ENCODE data around the gene JUP.

Gene JUP

GRCh38 chr17:41766135-41766534 is 20.4 kb downstream of the JUP start:
- Histone ChIP-seq H3K4me3 (ENCODE audit: low read length) (no peak overlapping the region), H3K9me3 (ENCODE audit: control insufficient read depth, low read depth, low read length) (no peaks in the 10 kb centered on the region), H3K9ac (ENCODE audit: low read length) (no peak overlapping the region), H3K27me3 (ENCODE audit: control insufficient read depth, insufficient read depth, low read length) (no peaks in the 10 kb centered on the region), H3K27ac (ENCODE audit: low read length) (no peak overlapping the region), H3K4me1 (ENCODE audit: control insufficient read depth, low read depth, low read length) (no peaks in the 10 kb centered on the region), H3K36me3 (ENCODE audit: control insufficient read depth, low read depth, low read length) (peaks cover 79% of the 10 kb centered on the region)

GRCh38 chr17:41763327-41763726 is 23.2 kb downstream of the JUP start:
- no peak overlapping the region for H3K9ac ChIP-seq (ENCODE audit: low read length)
- H3K36me3 ChIP-seq (ENCODE audit: control insufficient read depth, low read depth, low read length), result peaks cover 65% of the 10 kb centered on the region
- no peaks in the 10 kb centered on the region for H3K4me1 ChIP-seq (ENCODE audit: control insufficient read depth, low read depth, low read length)

DNA sequence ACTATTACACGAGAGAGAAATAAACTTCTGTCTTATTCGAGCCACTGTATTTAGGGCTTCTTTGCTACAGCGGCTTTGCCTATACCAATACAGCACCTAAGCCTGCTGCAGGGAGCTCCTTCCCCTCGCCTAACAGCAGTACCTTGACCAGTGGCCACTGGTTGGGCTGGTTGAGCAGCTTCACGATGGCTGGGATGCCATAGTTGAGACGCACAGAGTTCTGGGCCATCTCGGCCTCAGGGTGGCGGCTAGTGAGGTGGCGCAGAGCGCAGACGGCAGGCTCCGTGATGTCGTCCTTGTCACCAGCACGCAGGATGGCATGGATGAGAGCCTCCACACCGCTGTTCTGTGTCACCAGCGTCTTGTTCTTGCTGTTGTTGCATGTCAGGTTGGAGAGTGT is 23.7 kb downstream of the JUP start:
- Histone ChIP-seq H3K27ac (ENCODE audit: low read length) (no peak overlapping the region), H3K4me1 (ENCODE audit: control insufficient read depth, low read depth, low read length) (no peaks in the 10 kb centered on the region), H3K36me3 (ENCODE audit: control insufficient read depth, low read depth, low read length) (peaks cover 67% of the 10 kb centered on the region), H3K9ac (ENCODE audit: low read length) (no peak overlapping the region), H3K9me3 (ENCODE audit: control insufficient read depth, low read depth, low read length) (no peaks in the 10 kb centered on the region), H3K27me3 (ENCODE audit: control insufficient read depth, insufficient read depth, low read length) (no peaks in the 10 kb centered on the region), H3K4me3 (ENCODE audit: low read length) (no peak overlapping the region)

More at GRCh38 chr17:41763327-41763726, 23.2 kb downstream of the JUP start:
- Histone ChIP-seq H3K27ac (ENCODE audit: low read length) (no peak overlapping the region), H3K27me3 (ENCODE audit: control insufficient read depth, insufficient read depth, low read length) (no peaks in the 10 kb centered on the region), H3K4me3 (ENCODE audit: low read length) (no peak overlapping the region), H3K9me3 (ENCODE audit: control insufficient read depth, low read depth, low read length) (no peaks in the 10 kb centered on the region)

DNA sequence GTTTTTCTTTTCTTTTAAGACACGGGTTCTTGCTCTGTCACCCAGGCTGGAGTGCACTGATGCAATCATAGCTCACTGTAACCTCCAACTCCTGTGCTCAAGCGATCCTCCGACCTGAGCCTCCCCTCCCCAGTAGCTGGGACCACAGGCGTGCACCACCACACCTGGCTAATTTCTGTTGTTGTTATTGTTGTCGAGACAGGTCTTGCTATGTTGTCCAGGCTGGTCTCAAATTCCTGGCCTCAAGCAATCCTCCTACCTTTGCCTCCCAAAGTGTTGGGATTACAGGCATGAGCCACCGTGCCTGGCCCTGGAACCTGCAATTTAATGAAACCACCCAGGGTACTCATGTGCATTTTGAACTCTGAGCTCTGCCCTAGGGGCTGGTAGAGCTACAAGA is 24.1 kb downstream of the JUP start:
- H3K36me3 ChIP-seq (ENCODE audit: control insufficient read depth, low read depth, low read length), result peaks cover 67% of the 10 kb centered on the region
- H3K4me1 ChIP-seq (ENCODE audit: control insufficient read depth, low read depth, low read length), result no peaks in the 10 kb centered on the region
- H3K27me3 ChIP-seq (ENCODE audit: control insufficient read depth, insufficient read depth, low read length), result no peaks in the 10 kb centered on the region
- H3K9ac ChIP-seq (ENCODE audit: low read length), result no peak overlapping the region
- H3K4me3 ChIP-seq (ENCODE audit: low read length), result no peak overlapping the region
- no peak overlapping the region for H3K27ac ChIP-seq (ENCODE audit: low read length)
- H3K9me3 ChIP-seq (ENCODE audit: control insufficient read depth, low read depth, low read length), result no peaks in the 10 kb centered on the region

GRCh38 chr17:41760878-41761277 is 25.6 kb downstream of the JUP start:
- Histone ChIP-seq H3K9ac (ENCODE audit: low read length) (no peak overlapping the region), H3K9me3 (ENCODE audit: control insufficient read depth, low read depth, low read length) (no peaks in the 10 kb centered on the region), H3K27me3 (ENCODE audit: control insufficient read depth, insufficient read depth, low read length) (no peaks in the 10 kb centered on the region), H3K4me3 (ENCODE audit: low read length) (no peak overlapping the region), H3K36me3 (ENCODE audit: control insufficient read depth, low read depth, low read length) (peaks cover 67% of the 10 kb centered on the region), H3K4me1 (ENCODE audit: control insufficient read depth, low read depth, low read length) (no peaks in the 10 kb centered on the region), H3K27ac (ENCODE audit: low read length) (no peak overlapping the region)

- Histone ChIP-seq H3K4me3 (ENCODE audit: low read length) (no peak overlapping the region), H3K4me1 (ENCODE audit: control insufficient read depth, low read depth, low read length) (no peaks in the 10 kb centered on the region), H3K27ac (ENCODE audit: low read length) (no peak overlapping the region), H3K36me3 (ENCODE audit: control insufficient read depth, low read depth, low read length) (peaks cover 61% of the 10 kb centered on the region), H3K9me3 (ENCODE audit: control insufficient read depth, low read depth, low read length) (no peaks in the 10 kb centered on the region), H3K27me3 (ENCODE audit: control insufficient read depth, insufficient read depth, low read length) (no peaks in the 10 kb centered on the region), H3K9ac (ENCODE audit: low read length) (no peak overlapping the region)
Observed at GRCh38 chr17:41758601-41759000, 27.9 kb downstream of the JUP start.

DNA sequence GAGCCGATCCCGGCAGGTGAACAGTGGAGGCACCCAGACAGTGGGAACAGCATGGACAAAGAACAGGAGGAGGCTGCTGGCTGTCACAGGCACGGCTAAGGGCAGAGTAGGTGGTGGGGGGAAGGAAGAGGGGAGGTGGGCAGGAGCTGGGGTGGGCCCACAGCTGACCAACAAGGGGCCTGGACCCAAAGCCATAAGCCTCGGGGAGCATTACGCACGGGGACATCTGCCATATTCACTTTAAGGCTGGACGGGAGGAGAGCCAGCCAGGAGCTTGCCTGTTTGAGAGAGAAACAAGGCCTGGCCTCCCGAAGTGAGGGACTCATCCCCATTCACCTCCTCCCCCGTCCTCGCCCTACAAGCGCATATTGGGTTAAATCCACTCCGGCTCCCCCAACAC is 32.4 kb downstream of the JUP start:
- Histone ChIP-seq H3K4me1 (ENCODE audit: control insufficient read depth, low read depth, low read length) (no peaks in the 10 kb centered on the region), H3K4me3 (ENCODE audit: low read length) (no peak overlapping the region), H3K9ac (ENCODE audit: low read length) (no peak overlapping the region), H3K27me3 (ENCODE audit: control insufficient read depth, insufficient read depth, low read length) (no peaks in the 10 kb centered on the region), H3K36me3 (ENCODE audit: control insufficient read depth, low read depth, low read length) (peaks cover 36% of the 10 kb centered on the region), H3K9me3 (ENCODE audit: control insufficient read depth, low read depth, low read length) (no peaks in the 10 kb centered on the region), H3K27ac (ENCODE audit: low read length) (no peak overlapping the region)

DNA sequence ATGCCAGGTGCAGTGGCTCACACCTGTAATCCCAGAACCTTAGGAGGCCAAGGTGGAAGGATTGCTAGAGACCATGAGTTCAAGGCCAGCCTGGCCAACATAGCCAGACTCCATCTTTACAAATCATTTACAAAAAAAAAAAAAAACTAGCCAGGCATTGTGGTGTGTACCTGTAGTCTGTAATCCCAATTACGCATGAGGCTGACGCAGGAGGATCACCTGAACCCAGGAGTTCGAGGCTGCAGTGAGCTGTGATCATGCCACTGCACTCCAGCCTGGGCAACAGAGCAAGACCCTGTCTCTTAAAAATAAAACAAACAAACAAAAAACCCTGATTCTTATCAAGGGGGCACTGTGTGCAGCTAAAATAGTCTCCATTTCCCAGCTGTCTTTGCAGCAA is 35.2 kb downstream of the JUP start:
- H3K27me3 ChIP-seq (ENCODE audit: control insufficient read depth, insufficient read depth, low read length), result no peaks in the 10 kb centered on the region
- H3K27ac ChIP-seq (ENCODE audit: low read length), result no peak overlapping the region
- no peaks in the 10 kb centered on the region for H3K4me1 ChIP-seq (ENCODE audit: control insufficient read depth, low read depth, low read length)
- H3K36me3 ChIP-seq (ENCODE audit: control insufficient read depth, low read depth, low read length), result peaks cover 17% of the 10 kb centered on the region
- H3K9ac ChIP-seq (ENCODE audit: low read length), result no peak overlapping the region
- no peaks in the 10 kb centered on the region for H3K9me3 ChIP-seq (ENCODE audit: control insufficient read depth, low read depth, low read length)
- H3K4me3 ChIP-seq (ENCODE audit: low read length), result no peak overlapping the region

GRCh38 chr17:41750862-41751261 is 35.6 kb downstream of the JUP start:
- no peak overlapping the region for H3K9ac ChIP-seq (ENCODE audit: low read length)
- H3K27ac ChIP-seq (ENCODE audit: low read length), result no peak overlapping the region
- H3K9me3 ChIP-seq (ENCODE audit: control insufficient read depth, low read depth, low read length), result no peaks in the 10 kb centered on the region
- H3K4me1 ChIP-seq (ENCODE audit: control insufficient read depth, low read depth, low read length), result no peaks in the 10 kb centered on the region
- no peak overlapping the region for H3K4me3 ChIP-seq (ENCODE audit: low read length)
- H3K27me3 ChIP-seq (ENCODE audit: control insufficient read depth, insufficient read depth, low read length), result no peaks in the 10 kb centered on the region
- H3K36me3 ChIP-seq (ENCODE audit: control insufficient read depth, low read depth, low read length), result peaks cover 13% of the 10 kb centered on the region

- Histone ChIP-seq H3K4me3 (ENCODE audit: low read length) (no peak overlapping the region), H3K4me1 (ENCODE audit: control insufficient read depth, low read depth, low read length) (no peaks in the 10 kb centered on the region), H3K36me3 (ENCODE audit: control insufficient read depth, low read depth, low read length) (no peaks in the 10 kb centered on the region), H3K9me3 (ENCODE audit: control insufficient read depth, low read depth, low read length) (no peaks in the 10 kb centered on the region), H3K9ac (ENCODE audit: low read length) (no peak overlapping the region), H3K27ac (ENCODE audit: low read length) (no peak overlapping the region), H3K27me3 (ENCODE audit: control insufficient read depth, insufficient read depth, low read length) (no peaks in the 10 kb centered on the region)
Observed at GRCh38 chr17:41748275-41748674, 38.2 kb downstream of the JUP start.

DNA sequence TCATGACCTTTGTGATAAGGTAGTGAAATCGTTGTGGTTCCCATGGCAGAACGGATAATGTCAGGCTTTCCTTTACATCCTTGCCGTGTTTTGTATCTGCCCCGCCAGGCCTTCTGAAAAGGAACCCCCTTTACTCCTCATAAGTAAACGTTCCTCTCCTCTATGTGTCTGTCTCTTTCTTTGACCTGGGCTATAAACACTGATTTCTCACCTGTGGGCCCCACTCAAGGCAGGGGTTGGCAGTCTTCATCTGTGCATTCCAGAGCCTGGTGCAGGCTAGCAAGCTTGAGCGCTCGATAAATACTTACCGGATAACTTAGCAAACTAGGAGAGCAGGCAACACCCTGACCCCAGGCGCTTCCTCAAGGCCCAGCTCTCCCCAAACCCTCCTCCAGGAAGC is 44.8 kb downstream of the JUP start:
- H3K9me3 ChIP-seq (ENCODE audit: control insufficient read depth, low read depth, low read length), result no peaks in the 10 kb centered on the region
- no peak overlapping the region for H3K9ac ChIP-seq (ENCODE audit: low read length)
- H3K4me3 ChIP-seq (ENCODE audit: low read length), result no peak overlapping the region
- peaks cover 7% of the 10 kb centered on the region for H3K4me1 ChIP-seq (ENCODE audit: control insufficient read depth, low read depth, low read length)
- H3K27me3 ChIP-seq (ENCODE audit: control insufficient read depth, insufficient read depth, low read length), result peaks cover 13% of the 10 kb centered on the region
- no peaks in the 10 kb centered on the region for H3K36me3 ChIP-seq (ENCODE audit: control insufficient read depth, low read depth, low read length)
- no peak overlapping the region for H3K27ac ChIP-seq (ENCODE audit: low read length)

GRCh38 chr17:41740506-41740905 is 46.0 kb downstream of the JUP start:
- Histone ChIP-seq H3K9me3 (ENCODE audit: control insufficient read depth, low read depth, low read length) (no peaks in the 10 kb centered on the region), H3K9ac (ENCODE audit: low read length) (no peak overlapping the region), H3K36me3 (ENCODE audit: control insufficient read depth, low read depth, low read length) (no peaks in the 10 kb centered on the region), H3K27me3 (ENCODE audit: control insufficient read depth, insufficient read depth, low read length) (peaks cover 25% of the 10 kb centered on the region), H3K4me1 (ENCODE audit: control insufficient read depth, low read depth, low read length) (peaks cover 7% of the 10 kb centered on the region), H3K27ac (ENCODE audit: low read length) (no peak overlapping the region), H3K4me3 (ENCODE audit: low read length) (no peak overlapping the region)

Measured in iPS-18a (cell line).